GM21423 (cell line): ENCODE results near the gene TDRD1.

ENCODE experiments used
- ATAC-seq: cut with Tn5 transposase; IDR thresholded peaks from one replicate; pipeline ENCODE4 v1.9.1; 2021; ENCODE audit warnings: mild to moderate bottlenecking, moderate library complexity; ENCODE audit not compliant: unreplicated experiment

TDRD1 gene

GRCh38 chr10:114259824-114260223 is 80.7 kb downstream of the TDRD1 start:
- no peak for ATAC-seq

GRCh38 chr10:114260366-114260765 is 81.2 kb downstream of the TDRD1 start:
- no peak for ATAC-seq

- no peak for ATAC-seq
Measured at GRCh38 chr10:114261076-114261475, 81.9 kb downstream of the TDRD1 start.

GRCh38 chr10:114262496-114262895 is 83.3 kb downstream of the TDRD1 start:
- ATAC-seq = no peak

- ATAC-seq = no peak
Measured at GRCh38 chr10:114265392-114266053, 86.4 kb downstream of the TDRD1 start.

- ATAC-seq = no peak
Measured at GRCh38 chr10:114266521-114266920, 87.4 kb downstream of the TDRD1 start.

GRCh38 chr10:114271075-114271778 is 92.1 kb downstream of the TDRD1 start:
- ATAC-seq = no peak

GRCh38 chr10:114271779-114272167 is 92.6 kb downstream of the TDRD1 start:
- no peak for ATAC-seq

GRCh38 chr10:114272696-114273095 is 93.5 kb downstream of the TDRD1 start:
- no peak for ATAC-seq

- no peak for ATAC-seq
Measured at GRCh38 chr10:114273910-114274309, 94.8 kb downstream of the TDRD1 start.

- ATAC-seq = no peak
Measured at GRCh38 chr10:114274616-114275453, 95.7 kb downstream of the TDRD1 start.

GRCh38 chr10:114276066-114276465 is 96.9 kb downstream of the TDRD1 start:
- ATAC-seq = no peak

- ATAC-seq = no peak
Measured at GRCh38 chr10:114276671-114277070, 97.5 kb downstream of the TDRD1 start.

- no peak for ATAC-seq
Measured at GRCh38 chr10:114278140-114278883, 99.2 kb downstream of the TDRD1 start.

GRCh38 chr10:114278884-114279191 is 99.7 kb downstream of the TDRD1 start:
- no peak for ATAC-seq

GRCh38 chr10:114279289-114279688 is 100.1 kb downstream of the TDRD1 start:
- no peak for ATAC-seq

- no peak for ATAC-seq
Measured at GRCh38 chr10:114279901-114280644, 100.9 kb downstream of the TDRD1 start.

GRCh38 chr10:114281006-114281405 is 101.9 kb downstream of the TDRD1 start:
- no peak for ATAC-seq

GRCh38 chr10:114281461-114281860 is 102.3 kb downstream of the TDRD1 start:
- ATAC-seq = no peak
